Lower leg skin (tissue), 4 donors: ENCODE measurements around the gene KLHL15. TPM values are rescaled to one million over a fixed set of nuclear protein-coding genes. Genes with fewer than 3 reads are reported as not detected.

ENCODE experiments used
- DNase-seq, 2 donors: peaks; one replicate each; pipeline ENCODE4 v3.0.0-alpha.2; 2019; ENCODE audit warnings: low spot score in 2 of 2
- H3K4me3 ChIP-seq: fragments of 200-600 bp; sonication (generic); 2 replicates; pipeline ENCODE4 v1.5.1; 2017; ENCODE audit warnings: mild to moderate bottlenecking, low read depth; ENCODE audit not compliant: poor library complexity, severe bottlenecking
- CTCF ChIP-seq, 3 donors: fragments of 450-650 bp; IDR thresholded peaks; one replicate each; pipeline ENCODE4 v1.5.1; 2016; ENCODE audit warnings: antibody characterized with exemption in 3 of 3, mild to moderate bottlenecking in 3 of 3, moderate library complexity in 2 of 3
- POLR2A ChIP-seq, 2 donors: fragments of 450-650 bp; IDR thresholded peaks; one replicate each; pipeline ENCODE4 v1.6.1; 2016 to 2017; ENCODE audit warnings: antibody characterized with exemption in 2 of 2, mild to moderate bottlenecking in 1 of 2, moderate library complexity in 1 of 2
- WGBS, 2 donors: methylation state at CpG; one replicate each; pipeline ENCODE4 v1.1.5; 2018; 5-methylcytosine and 5-hydroxymethylcytosine counted together
- intact Hi-C: fragments of 100-400 bp; cut with DNase I; formaldehyde crosslinking; loops from one replicate; pipeline ENCODE4 v1.15.0; 2023; ENCODE audit warnings: low total_unique reads
- total RNA-seq, 4 donors: library from RNA; depleted of rRNA; stranded (reverse); fragments of >200 nt; gene quantifications; one replicate each; pipeline ENCODE4 v1.1.0, GENCODE V29; 2016

KLHL15 gene
- total RNA-seq, 4 donors from 2014 or later, result 4.7 to 5.5 (median 5.3) TPM

- TF ChIP-seq POLR2A (IDR thresholded peaks at IDR 0.05) (no peak), CTCF (IDR thresholded peaks at IDR 0.05) (no peak)
- 64 to 75% methylated on average over 11 of the region's 11 CpGs for WGBS, 2 donors
- intact Hi-C loops, result no loop called here
- no peak overlapping the region for H3K4me3 ChIP-seq
- no peak for DNase-seq
Measured at GRCh38 chrX:23935106-23935505, 91.9 kb downstream of the KLHL15 start.

Other genes starting within 250 kb of the KLHL15 start
- gene SAT1, start 244.0 kb downstream of the KLHL15 start, total RNA-seq, result 100 to 1,000 TPM; 183 to 212 (median 195) TPM
- gene APOO, start 119.2 kb downstream of the KLHL15 start, total RNA-seq, result 10 to 100 TPM in 2 of 4 donors, 1 to 10 TPM in 2; 2.7 to 31.7 (median 13.9) TPM
- gene CXorf58, start 119.2 kb downstream of the KLHL15 start, total RNA-seq, result under 1 TPM in 1 of 4 donors, not detected in 3; 0.26 TPM
- gene EIF2S3, start 27.8 kb upstream of the KLHL15 start, total RNA-seq, result 100 to 1,000 TPM in 2 of 4 donors, 10 to 100 TPM in 2; 88.6 to 106 (median 101) TPM
- gene ZFX, start 122.5 kb upstream of the KLHL15 start, total RNA-seq, result 10 to 100 TPM; 29.0 to 63.4 (median 37.8) TPM